SK-N-SH (cell line): Measurements from ENCODE around the gene EDA. TPM values are rescaled to one million over a fixed set of nuclear protein-coding genes. Genes with fewer than 3 reads are reported as not detected.

Experiments
- CTCF ChIA-PET: fragments of 300-600, 350-600 bp; formaldehyde crosslinking; extraction: SDS; loops from one replicate; lab custom pipeline; 2021; lab: Yijun Ruan, JAX
- POLR2A ChIA-PET: fragments of 350-600 bp; sonication (Branson Sonifier 250); formaldehyde crosslinking; extraction: SDS; loops from one replicate; lab custom pipeline; 2020; ENCODE audit warnings: antibody characterized with exemption, inconsistent platforms; lab: Yijun Ruan, JAX
- DNase-seq: peaks from one replicate; pipeline ENCODE4 v3.0.0; 2012
- H2AFZ ChIP-seq: fragments of 200-600 bp; sonication (generic); 2 replicates; pipeline ENCODE4 v1.8.1; 2016; ENCODE audit warnings: antibody characterized with exemption, mild to moderate bottlenecking, low read depth
- H3F3A ChIP-seq: fragments of 200-600 bp; sonication (generic); replicated peaks from 2 replicates; pipeline ENCODE3; 2016; ENCODE audit warnings: antibody characterized with exemption, mild to moderate bottlenecking; ENCODE audit not compliant: insufficient read depth
- H3K27ac ChIP-seq, 2 experiments: fragments of 200-500 bp in 1 of 2; fragments of 200-600 bp in 1 of 2; sonication (Bioruptor generic) in 1 of 2; sonication (generic), shearing (Covaris generic) in 1 of 2; 2 replicates each; pipeline versions ENCODE4 v1.5.1 to v1.6.1; 2014 to 2016; ENCODE audit warnings: low read depth in 2 of 2, inconsistent platforms in 1 of 2, low read length in 1 of 2, mild to moderate bottlenecking in 1 of 2, mixed read lengths in 1 of 2
- H3K27me3 ChIP-seq: fragments of 200-600 bp; sonication (generic), shearing (Covaris generic); 2 replicates; pipeline ENCODE4 v1.6.1; 2016; ENCODE audit warnings: mixed run types; ENCODE audit not compliant: insufficient read depth
- H3K36me3 ChIP-seq, 2 experiments: fragments of 200-500 bp in 1 of 2; fragments of 200-600 bp in 1 of 2; sonication (Bioruptor generic) in 1 of 2; sonication (generic) in 1 of 2; replicated peaks in 1 of 2; 2 replicates each; pipeline versions ENCODE3 to v1.5.1; 2014 to 2016; ENCODE audit warnings: low read length in 1 of 2, mild to moderate bottlenecking in 1 of 2; ENCODE audit not compliant: insufficient read depth in 2 of 2, control insufficient read depth in 1 of 2
- H3K4me1 ChIP-seq, 2 experiments: fragments of 200-500 bp in 1 of 2; fragments of 200-600 bp in 1 of 2; sonication (Bioruptor generic) in 1 of 2; sonication (generic), shearing (Covaris generic) in 1 of 2; 2 replicates each; pipeline versions ENCODE4 v1.5.1 to v1.6.1; 2014 to 2016; ENCODE audit warnings: low read depth in 1 of 2, low read length in 1 of 2, mixed run types in 1 of 2; ENCODE audit not compliant: insufficient read depth in 2 of 2, control insufficient read depth in 1 of 2
- H3K4me2 ChIP-seq: fragments of 200-600 bp; sonication (generic), shearing (Covaris generic); 2 replicates; pipeline ENCODE4 v1.6.1; 2017; ENCODE audit warnings: mixed run types
- H3K4me3 ChIP-seq, 2 experiments: fragments of 200-500 bp in 1 of 2; fragments of 200-600 bp in 1 of 2; sonication (Bioruptor generic) in 1 of 2; sonication (generic), shearing (Covaris generic) in 1 of 2; 2 replicates each; pipeline versions ENCODE4 v1.5.1 to v1.8.1; 2014 to 2016; ENCODE audit warnings: low read depth in 2 of 2, inconsistent platforms in 1 of 2, low read length in 1 of 2, mild to moderate bottlenecking in 1 of 2, mixed read lengths in 1 of 2, moderate library complexity in 1 of 2
- H3K79me2 ChIP-seq: fragments of 200-600 bp; sonication (generic); 2 replicates; pipeline ENCODE4 v1.8.1; 2017; ENCODE audit warnings: mild to moderate bottlenecking; ENCODE audit not compliant: insufficient read depth
- H3K9ac ChIP-seq: fragments of 200-600 bp; sonication (generic); 2 replicates; pipeline ENCODE4 v1.6.1; 2017; ENCODE audit warnings: mixed run types
- H3K9me2 ChIP-seq: fragments of 200-600 bp; sonication (generic); 2 replicates; pipeline ENCODE4 v1.6.1; 2017; ENCODE audit warnings: mixed run types
- H3K9me3 ChIP-seq: fragments of 200-600 bp; sonication (generic); 2 replicates; pipeline ENCODE4 v1.6.1; 2017; ENCODE audit warnings: mixed run types, mild to moderate bottlenecking, moderate library complexity
- H4K20me1 ChIP-seq: fragments of 200-600 bp; sonication (generic); 2 replicates; pipeline ENCODE4 v1.6.1; 2017; ENCODE audit warnings: mild to moderate bottlenecking, mixed run types; ENCODE audit not compliant: insufficient read depth
- CHD2 ChIP-seq: fragments of 150-350 bp; IDR thresholded peaks from 2 replicates; pipeline ENCODE4 v1.6.1; 2018; ENCODE audit warnings: low read length; ENCODE audit not compliant: partially characterized antibody
- FOSL2 ChIP-seq: IDR thresholded peaks from 2 replicates; pipeline ENCODE4 v1.4.0; 2012; ENCODE audit warnings: low read depth, mild to moderate bottlenecking, moderate library complexity, borderline replicate concordance
- REST ChIP-seq: IDR thresholded peaks from 2 replicates; pipeline ENCODE4 v1.6.1; 2012; ENCODE audit warnings: mild to moderate bottlenecking, low read depth, low read length, moderate library complexity
- SIN3A ChIP-seq: IDR thresholded peaks from 2 replicates; pipeline ENCODE4 v1.6.1; 2012; ENCODE audit warnings: low read depth, mild to moderate bottlenecking, low read length, moderate library complexity, borderline replicate concordance
- USF1 ChIP-seq: IDR thresholded peaks from 2 replicates; pipeline ENCODE4 v1.4.0; 2012; ENCODE audit warnings: low read depth, borderline replicate concordance
- ZBTB33 ChIP-seq: IDR thresholded peaks from 2 replicates; pipeline ENCODE4 v1.4.0; 2012; ENCODE audit warnings: low read depth, borderline replicate concordance
- WGBS: methylation state at CpG from one replicate; pipeline ENCODE4 v1.1.6; 2017; ENCODE audit warnings: low lambda C conversion rate; 5-methylcytosine and 5-hydroxymethylcytosine counted together
- polyA plus RNA-seq, 3 experiments: library from polyadenylated mRNA; depleted of rRNA; stranded (reverse); fragments of >200 nt; gene quantifications; 2 replicates each; pipeline ENCODE4 v1.2.3, GENCODE V29; 2012

The EDA gene
- polyA plus RNA-seq, 1 of the 3 experiments (the other 2 are of a cell fraction), result 0.02 TPM

GRCh38 chrX:69815063-69815462, 199.2 kb downstream of the EDA start:
- Histone ChIP-seq H3K9ac (no peak overlapping the region), H3K9me3 (no peaks in the 10 kb centered on the region), H4K20me1 (no peaks in the 10 kb centered on the region), H2AFZ (no peak overlapping the region), H3K4me3 (no peak overlapping the region), H3K79me2 (no peaks in the 10 kb centered on the region), H3K27me3 (no peaks in the 10 kb centered on the region), H3K4me2 (no peak overlapping the region), H3K4me1 (no peaks in the 10 kb centered on the region), H3K9me2 (no peaks in the 10 kb centered on the region), H3K27ac (no peak overlapping the region), H3K36me3 (no peaks in the 10 kb centered on the region), H3F3A (no peaks in the 10 kb centered on the region)
- ChIA-PET CTCF (no interaction called here), POLR2A (no interaction called here)
- DNase-seq, result no peak
- WGBS, result 8% methylated on average over 2 of the region's 4 CpGs
- TF ChIP-seq REST (no peak), CHD2 (no peak)

- H3K79me2 ChIP-seq, result no peaks in the 10 kb centered on the region
- no peak overlapping the region for H3K4me2 ChIP-seq
- no peak overlapping the region for H2AFZ ChIP-seq
- no peak overlapping the region for H3K9ac ChIP-seq
- no peaks in the 10 kb centered on the region for H4K20me1 ChIP-seq
- no CpG with 5 or more reads among the region's 4 CpGs for WGBS
- H3K4me1 ChIP-seq, result no peaks in the 10 kb centered on the region
- no peak overlapping the region for H3K27ac ChIP-seq
- H3F3A ChIP-seq, result no peaks in the 10 kb centered on the region
- H3K4me3 ChIP-seq, result no peak overlapping the region
- POLR2A ChIA-PET, result no interaction called here
- TF ChIP-seq FOSL2 (no peak), USF1 (no peak), ZBTB33 (no peak), SIN3A (no peak)
- H3K9me2 ChIP-seq, result no peaks in the 10 kb centered on the region
- H3K27me3 ChIP-seq, result no peaks in the 10 kb centered on the region
- H3K9me3 ChIP-seq, result no peaks in the 10 kb centered on the region
- DNase-seq, result no peak
- CTCF ChIA-PET, result no interaction called here
- H3K36me3 ChIP-seq, result no peaks in the 10 kb centered on the region
Observed at GRCh38 chrX:69815519-69815918, 199.6 kb downstream of the EDA start.
